Measurements from ENCODE around the gene HIRIP3.

DNA sequence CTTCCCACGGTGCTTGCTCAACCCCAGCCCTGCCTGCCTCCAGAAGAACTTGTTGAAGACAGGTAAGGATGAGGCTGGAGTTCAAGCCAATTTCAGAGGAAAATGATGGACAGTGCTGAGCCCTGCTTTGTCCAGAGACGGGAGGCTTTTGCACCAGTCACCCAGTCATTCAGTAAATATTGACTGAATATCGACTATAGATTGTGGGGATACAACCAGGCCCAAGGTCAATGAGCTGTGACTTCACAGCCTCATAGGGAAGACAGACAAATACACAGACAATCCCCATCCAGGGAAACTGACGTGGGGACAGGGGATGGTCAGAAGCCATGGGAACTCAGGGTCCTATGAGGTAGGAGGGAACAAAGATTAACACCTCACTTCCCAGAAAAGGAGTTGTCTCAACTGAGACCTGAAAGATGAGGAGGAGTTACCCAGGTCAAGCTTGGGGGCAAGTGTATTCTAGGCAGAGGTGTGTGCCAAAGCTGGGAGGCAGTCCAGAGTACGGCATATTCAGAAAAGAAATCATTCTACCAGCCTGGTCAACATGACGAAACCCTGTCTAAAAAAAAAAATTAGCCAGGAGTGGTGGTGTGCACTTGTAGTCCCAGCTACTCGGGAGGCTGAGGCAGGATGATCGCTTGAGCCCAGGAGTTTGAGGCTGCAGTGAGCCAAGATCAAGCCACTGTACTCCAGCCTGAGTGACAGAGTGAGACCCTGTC, 21.3 kb upstream of the HIRIP3 start:
- TF ChIP-seq CTCF (IDR thresholded peaks at IDR 0.05), result no peak
- no peak for TF ChIP-seq ZFX (IDR thresholded peaks at IDR 0.05; ENCODE audit: borderline replicate concordance)

All from 22Rv1 (cell line).